WTC11 (cell line): ENCODE results near the gene ANGEL1. TPM values are rescaled to one million over a fixed set of nuclear protein-coding genes. Genes with fewer than 3 reads are reported as not detected.

Experiments used
- ATAC-seq: fragments of 200-7000 bp; cut with Tn5 transposase; 2 replicates; pipeline ENCODE4 v1.10.0; 2021; ENCODE audit warnings: mild to moderate bottlenecking, moderate library complexity
- CTCF ChIA-PET: fragments of 300-600 bp; sonication (Branson Sonifier 250); formaldehyde crosslinking; loops from one replicate; lab custom pipeline; 2021; ENCODE audit warnings: antibody characterized with exemption; lab: Charles Lee
- POLR2A ChIA-PET: fragments of 350-600 bp; sonication (Branson Sonifier 250); formaldehyde crosslinking; loops from one replicate; lab custom pipeline; 2021; ENCODE audit warnings: antibody characterized with exemption; lab: Charles Lee
- DNase-seq: peaks from one replicate; pipeline ENCODE4 v3.0.0; 2021; ENCODE audit warnings: low spot score
- H3K27ac Mint-ChIP-seq: 2 replicates; pipeline ENCODE4 v1.8.0; 2021; ENCODE audit warnings: mixed read lengths
- H3K27me3 Mint-ChIP-seq: 2 replicates; pipeline ENCODE4 v1.8.0; 2021; ENCODE audit warnings: low read depth, mild to moderate bottlenecking, moderate library complexity, mixed read lengths
- H3K36me3 Mint-ChIP-seq: 2 replicates; pipeline ENCODE4 v1.8.0; 2021; ENCODE audit warnings: mixed read lengths
- H3K4me1 Mint-ChIP-seq: 2 replicates; pipeline ENCODE4 v1.8.0; 2022; ENCODE audit warnings: mixed read lengths
- H3K4me3 Mint-ChIP-seq: 2 replicates; pipeline ENCODE4 v1.8.0; 2021; ENCODE audit warnings: mild to moderate bottlenecking, moderate library complexity, mixed read lengths
- H3K9me3 Mint-ChIP-seq: 2 replicates; pipeline ENCODE4 v1.8.0; 2021; ENCODE audit warnings: mixed read lengths
- CREM ChIP-seq: sonication (generic); formaldehyde crosslinking; IDR thresholded peaks from 2 replicates; pipeline ENCODE4 v1.8.1; 2022; ENCODE audit warnings: mild to moderate bottlenecking, missing genetic modification reagents, moderate library complexity
- ELF4 ChIP-seq: sonication (generic); formaldehyde crosslinking; IDR thresholded peaks from 2 replicates; pipeline ENCODE4 v1.8.1; 2022; ENCODE audit warnings: low read depth, mild to moderate bottlenecking, moderate library complexity, missing genetic modification reagents
- EMX1 ChIP-seq: fragments of 250-450 bp; sonication (Bioruptor Pico); IDR thresholded peaks from 2 replicates; pipeline ENCODE4 v1.8.0; 2021; ENCODE audit warnings: mild to moderate bottlenecking
- ETV6 ChIP-seq: sonication (generic); formaldehyde crosslinking; IDR thresholded peaks from 2 replicates; pipeline ENCODE4 v1.8.1; 2022; ENCODE audit warnings: mild to moderate bottlenecking, missing genetic modification reagents
- FOXK1 ChIP-seq: sonication (generic); formaldehyde crosslinking; IDR thresholded peaks from 2 replicates; pipeline ENCODE4 v1.8.0; 2022; ENCODE audit warnings: mild to moderate bottlenecking, moderate library complexity, missing genetic modification reagents
- FOXP1 ChIP-seq: sonication (generic); formaldehyde crosslinking; IDR thresholded peaks from 2 replicates; pipeline ENCODE4 v1.8.0; 2022; ENCODE audit warnings: missing genetic modification reagents, mild to moderate bottlenecking, moderate library complexity, borderline replicate concordance
- HMGA2 ChIP-seq: fragments of 250-450 bp; sonication (Bioruptor Pico); IDR thresholded peaks from 2 replicates; pipeline ENCODE4 v1.4.0; 2021; ENCODE audit warnings: mild to moderate bottlenecking, moderate library complexity
- IRF2 ChIP-seq: sonication (generic); formaldehyde crosslinking; IDR thresholded peaks from 2 replicates; pipeline ENCODE4 v1.8.0; 2022; ENCODE audit warnings: low read depth, missing genetic modification reagents, borderline replicate concordance
- JAZF1 ChIP-seq: fragments of 250-450 bp; sonication (Bioruptor Pico); IDR thresholded peaks from 2 replicates; pipeline ENCODE4 v1.9.0; 2021; ENCODE audit warnings: moderate library complexity, mild to moderate bottlenecking, inconsistent platforms
- MXD4 ChIP-seq: fragments of 250-450 bp; sonication (Bioruptor Pico); IDR thresholded peaks from 2 replicates; pipeline ENCODE4 v1.8.0; 2021; ENCODE audit warnings: mild to moderate bottlenecking, moderate library complexity, borderline replicate concordance
- NFE2L1 ChIP-seq: sonication (generic); formaldehyde crosslinking; IDR thresholded peaks from 2 replicates; pipeline ENCODE4 v1.8.1; 2023; ENCODE audit warnings: missing genetic modification reagents
- NFYB ChIP-seq: sonication (generic); formaldehyde crosslinking; conservative IDR thresholded peaks from 2 replicates; pipeline ENCODE4 v1.8.0; 2022; ENCODE audit warnings: low read depth, missing genetic modification reagents
- NR2C2 ChIP-seq: sonication (generic); formaldehyde crosslinking; IDR thresholded peaks from 2 replicates; pipeline ENCODE4 v1.8.0; 2022; ENCODE audit warnings: mild to moderate bottlenecking, missing genetic modification reagents
- RORB ChIP-seq: fragments of 250-450 bp; sonication (Bioruptor Pico); IDR thresholded peaks from 2 replicates; pipeline ENCODE4 v1.9.0; 2021; ENCODE audit warnings: mild to moderate bottlenecking
- SMAD4 ChIP-seq: sonication (generic); formaldehyde crosslinking; IDR thresholded peaks from 2 replicates; pipeline ENCODE4 v1.8.0; 2022; ENCODE audit warnings: mild to moderate bottlenecking, missing genetic modification reagents
- SP1 ChIP-seq: sonication (generic); formaldehyde crosslinking; conservative IDR thresholded peaks from 2 replicates; pipeline ENCODE4 v1.8.1; 2022; ENCODE audit warnings: missing genetic modification reagents
- TEAD1 ChIP-seq: sonication (generic); formaldehyde crosslinking; IDR thresholded peaks from 2 replicates; pipeline ENCODE4 v1.8.0; 2022; ENCODE audit warnings: mild to moderate bottlenecking, missing genetic modification reagents
- ZNF138 ChIP-seq: sonication (generic); formaldehyde crosslinking; conservative IDR thresholded peaks from 2 replicates; pipeline ENCODE4 v1.8.1; 2022; ENCODE audit warnings: mild to moderate bottlenecking, moderate library complexity, missing genetic modification reagents
- ZNF396 ChIP-seq: fragments of 250-450 bp; sonication (Bioruptor Pico); IDR thresholded peaks from 2 replicates; pipeline ENCODE4 v1.8.0; 2021; ENCODE audit warnings: mild to moderate bottlenecking, moderate library complexity, borderline replicate concordance
- ZNF416 ChIP-seq: fragments of 250-450 bp; sonication (Bioruptor Pico); IDR thresholded peaks from 2 replicates; pipeline ENCODE4 v1.9.0; 2021; ENCODE audit warnings: mild to moderate bottlenecking, inconsistent platforms
- ZNF423 ChIP-seq: fragments of 250-450 bp; sonication (Bioruptor Pico); IDR thresholded peaks from 2 replicates; pipeline ENCODE4 v2.1.2; 2022; ENCODE audit warnings: mild to moderate bottlenecking, moderate library complexity
- total RNA-seq: library from RNA; stranded (reverse); gene quantifications from 3 replicates; pipeline ENCODE4 v1.2.3, GENCODE V29; 2021
- TF ChIP-seq, protein P1 (sequence below): sonication (generic); formaldehyde crosslinking; IDR thresholded peaks from 2 replicates; pipeline ENCODE4 v1.8.0; 2022; ENCODE audit warnings: mild to moderate bottlenecking, missing genetic modification reagents
- TF ChIP-seq, protein P2 (sequence below): sonication (generic); formaldehyde crosslinking; IDR thresholded peaks from 2 replicates; pipeline ENCODE4 v1.8.1; 2023; ENCODE audit warnings: mild to moderate bottlenecking, moderate library complexity, missing genetic modification reagents
- TF ChIP-seq, protein P3 (sequence below): sonication (generic); formaldehyde crosslinking; IDR thresholded peaks from 2 replicates; pipeline ENCODE4 v1.8.0; 2022; ENCODE audit warnings: missing genetic modification reagents
- TF ChIP-seq, protein P4 (sequence below): fragments of 250-450 bp; sonication (Bioruptor Pico); IDR thresholded peaks from 2 replicates; pipeline ENCODE4 v1.9.0; 2021; ENCODE audit warnings: mild to moderate bottlenecking
- TF ChIP-seq, protein P5 (sequence below): sonication (generic); formaldehyde crosslinking; IDR thresholded peaks from 2 replicates; pipeline ENCODE4 v1.8.0; 2023; ENCODE audit warnings: missing genetic modification reagents, mild to moderate bottlenecking, borderline replicate concordance

ANGEL1 gene
- total RNA-seq, 1 experiment from 2014 or later = 29.7 TPM

DNA sequence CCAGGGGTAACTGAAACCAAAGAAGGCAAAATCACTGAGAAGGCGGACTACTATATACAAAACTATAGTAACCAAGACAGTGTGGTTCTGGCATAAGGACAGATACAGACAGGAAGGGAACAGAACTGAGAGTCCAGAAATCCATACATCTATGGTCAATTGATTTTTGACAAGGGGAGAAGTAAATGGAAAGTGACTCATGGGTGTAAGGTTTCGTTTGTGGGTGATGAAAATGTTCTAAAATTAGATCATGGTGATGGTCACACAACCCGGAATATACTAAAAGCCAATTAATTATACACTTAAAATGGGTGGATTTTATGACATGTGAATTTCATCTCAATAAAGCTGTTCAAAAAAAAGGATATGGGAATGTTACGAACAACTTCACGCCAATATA, 18.7 kb downstream of the ANGEL1 start:
- H3K27me3 Mint-ChIP-seq = no peaks in the 10 kb centered on the region
- no peak overlapping the region for H3K4me3 Mint-ChIP-seq
- no peaks in the 10 kb centered on the region for H3K9me3 Mint-ChIP-seq
- TF ChIP-seq HMGA2 (CRISPR knock-in tag) (no peak), ZNF423 (CRISPR knock-in tag) (no peak), NFYB (CRISPR knock-in tag) (no peak), FOXK1 (CRISPR knock-in tag) (no peak), SP1 (CRISPR knock-in tag) (no peak), ETV6 (CRISPR knock-in tag) (no peak), FOXP1 (CRISPR knock-in tag) (no peak), ZNF416 (no peak), ZNF138 (CRISPR knock-in tag) (no peak), EMX1 (CRISPR knock-in tag) (no peak), ELF4 (CRISPR knock-in tag) (no peak)
- TF ChIP-seq, protein P1, sequence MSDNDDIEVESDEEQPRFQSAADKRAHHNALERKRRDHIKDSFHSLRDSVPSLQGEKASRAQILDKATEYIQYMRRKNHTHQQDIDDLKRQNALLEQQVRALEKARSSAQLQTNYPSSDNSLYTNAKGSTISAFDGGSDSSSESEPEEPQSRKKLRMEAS (CRISPR knock-in tag) = no peak
- TF ChIP-seq, all 79 proteins: peak for 0
- H3K36me3 Mint-ChIP-seq = peaks cover 56% of the 10 kb centered on the region
- POLR2A ChIA-PET = no interaction called here
- CTCF ChIA-PET = interaction anchor here (0.7 kb wide), 1 partner anchor 80 kb away, joined by 3 read pairs; no protein-coding TSS in a partner anchor
- no peaks in the 10 kb centered on the region for H3K4me1 Mint-ChIP-seq
- H3K27ac Mint-ChIP-seq = no peak overlapping the region
- ATAC-seq (no peak), DNase-seq (no peak)

DNA sequence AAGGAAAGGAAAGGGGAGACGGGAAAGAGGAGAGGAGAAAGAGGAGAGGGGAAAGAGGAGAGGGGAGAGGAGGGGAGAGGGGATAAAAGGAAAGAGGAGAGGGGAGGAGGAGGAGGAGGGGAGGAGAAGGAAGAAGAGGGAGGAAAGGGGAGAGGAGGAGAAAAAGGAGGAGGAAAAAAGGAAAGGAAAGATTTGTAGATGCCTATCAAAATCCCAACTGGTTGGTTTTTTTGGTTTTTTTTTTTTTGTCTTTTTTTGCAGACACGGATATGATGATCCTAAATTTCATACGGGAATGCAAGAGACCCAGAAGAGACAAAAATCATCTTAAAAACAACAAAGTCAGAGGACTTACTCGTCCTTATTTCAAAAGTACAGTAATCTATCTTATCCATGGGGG, 19.4 kb downstream of the ANGEL1 start:
- H3K4me3 Mint-ChIP-seq = no peak overlapping the region
- no peaks in the 10 kb centered on the region for H3K4me1 Mint-ChIP-seq
- POLR2A ChIA-PET = no interaction called here
- no peaks in the 10 kb centered on the region for H3K27me3 Mint-ChIP-seq
- ATAC-seq = no peak
- no peak overlapping the region for H3K27ac Mint-ChIP-seq
- H3K36me3 Mint-ChIP-seq = peaks cover 58% of the 10 kb centered on the region
- CTCF ChIA-PET = no interaction called here
- H3K9me3 Mint-ChIP-seq = no peaks in the 10 kb centered on the region
- DNase-seq = no peak
- TF ChIP-seq SMAD4 (CRISPR knock-in tag) = no peak
- TF ChIP-seq, protein P2, sequence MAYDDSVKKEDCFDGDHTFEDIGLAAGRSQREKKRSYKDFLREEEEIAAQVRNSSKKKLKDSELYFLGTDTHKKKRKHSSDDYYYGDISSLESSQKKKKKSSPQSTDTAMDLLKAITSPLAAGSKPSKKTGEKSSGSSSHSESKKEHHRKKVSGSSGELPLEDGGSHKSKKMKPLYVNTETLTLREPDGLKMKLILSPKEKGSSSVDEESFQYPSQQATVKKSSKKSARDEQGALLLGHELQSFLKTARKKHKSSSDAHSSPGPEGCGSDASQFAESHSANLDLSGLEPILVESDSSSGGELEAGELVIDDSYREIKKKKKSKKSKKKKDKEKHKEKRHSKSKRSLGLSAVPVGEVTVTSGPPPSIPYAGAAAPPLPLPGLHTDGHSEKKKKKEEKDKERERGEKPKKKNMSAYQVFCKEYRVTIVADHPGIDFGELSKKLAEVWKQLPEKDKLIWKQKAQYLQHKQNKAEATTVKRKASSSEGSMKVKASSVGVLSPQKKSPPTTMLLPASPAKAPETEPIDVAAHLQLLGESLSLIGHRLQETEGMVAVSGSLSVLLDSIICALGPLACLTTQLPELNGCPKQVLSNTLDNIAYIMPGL (CRISPR knock-in tag) = no peak
- TF ChIP-seq IRF2 (CRISPR knock-in tag) = no peak
- TF ChIP-seq NR2C2 (CRISPR knock-in tag) = no peak
- no peak for TF ChIP-seq MXD4 (CRISPR knock-in tag)
- TF ChIP-seq, protein P3, sequence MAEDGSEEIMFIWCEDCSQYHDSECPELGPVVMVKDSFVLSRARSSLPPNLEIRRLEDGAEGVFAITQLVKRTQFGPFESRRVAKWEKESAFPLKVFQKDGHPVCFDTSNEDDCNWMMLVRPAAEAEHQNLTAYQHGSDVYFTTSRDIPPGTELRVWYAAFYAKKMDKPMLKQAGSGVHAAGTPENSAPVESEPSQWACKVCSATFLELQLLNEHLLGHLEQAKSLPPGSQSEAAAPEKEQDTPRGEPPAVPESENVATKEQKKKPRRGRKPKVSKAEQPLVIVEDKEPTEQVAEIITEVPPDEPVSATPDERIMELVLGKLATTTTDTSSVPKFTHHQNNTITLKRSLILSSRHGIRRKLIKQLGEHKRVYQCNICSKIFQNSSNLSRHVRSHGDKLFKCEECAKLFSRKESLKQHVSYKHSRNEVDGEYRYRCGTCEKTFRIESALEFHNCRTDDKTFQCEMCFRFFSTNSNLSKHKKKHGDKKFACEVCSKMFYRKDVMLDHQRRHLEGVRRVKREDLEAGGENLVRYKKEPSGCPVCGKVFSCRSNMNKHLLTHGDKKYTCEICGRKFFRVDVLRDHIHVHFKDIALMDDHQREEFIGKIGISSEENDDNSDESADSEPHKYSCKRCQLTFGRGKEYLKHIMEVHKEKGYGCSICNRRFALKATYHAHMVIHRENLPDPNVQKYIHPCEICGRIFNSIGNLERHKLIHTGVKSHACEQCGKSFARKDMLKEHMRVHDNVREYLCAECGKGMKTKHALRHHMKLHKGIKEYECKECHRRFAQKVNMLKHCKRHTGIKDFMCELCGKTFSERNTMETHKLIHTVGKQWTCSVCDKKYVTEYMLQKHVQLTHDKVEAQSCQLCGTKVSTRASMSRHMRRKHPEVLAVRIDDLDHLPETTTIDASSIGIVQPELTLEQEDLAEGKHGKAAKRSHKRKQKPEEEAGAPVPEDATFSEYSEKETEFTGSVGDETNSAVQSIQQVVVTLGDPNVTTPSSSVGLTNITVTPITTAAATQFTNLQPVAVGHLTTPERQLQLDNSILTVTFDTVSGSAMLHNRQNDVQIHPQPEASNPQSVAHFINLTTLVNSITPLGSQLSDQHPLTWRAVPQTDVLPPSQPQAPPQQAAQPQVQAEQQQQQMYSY = no peak
- TF ChIP-seq JAZF1 = no peak
- TF ChIP-seq, protein P4, sequence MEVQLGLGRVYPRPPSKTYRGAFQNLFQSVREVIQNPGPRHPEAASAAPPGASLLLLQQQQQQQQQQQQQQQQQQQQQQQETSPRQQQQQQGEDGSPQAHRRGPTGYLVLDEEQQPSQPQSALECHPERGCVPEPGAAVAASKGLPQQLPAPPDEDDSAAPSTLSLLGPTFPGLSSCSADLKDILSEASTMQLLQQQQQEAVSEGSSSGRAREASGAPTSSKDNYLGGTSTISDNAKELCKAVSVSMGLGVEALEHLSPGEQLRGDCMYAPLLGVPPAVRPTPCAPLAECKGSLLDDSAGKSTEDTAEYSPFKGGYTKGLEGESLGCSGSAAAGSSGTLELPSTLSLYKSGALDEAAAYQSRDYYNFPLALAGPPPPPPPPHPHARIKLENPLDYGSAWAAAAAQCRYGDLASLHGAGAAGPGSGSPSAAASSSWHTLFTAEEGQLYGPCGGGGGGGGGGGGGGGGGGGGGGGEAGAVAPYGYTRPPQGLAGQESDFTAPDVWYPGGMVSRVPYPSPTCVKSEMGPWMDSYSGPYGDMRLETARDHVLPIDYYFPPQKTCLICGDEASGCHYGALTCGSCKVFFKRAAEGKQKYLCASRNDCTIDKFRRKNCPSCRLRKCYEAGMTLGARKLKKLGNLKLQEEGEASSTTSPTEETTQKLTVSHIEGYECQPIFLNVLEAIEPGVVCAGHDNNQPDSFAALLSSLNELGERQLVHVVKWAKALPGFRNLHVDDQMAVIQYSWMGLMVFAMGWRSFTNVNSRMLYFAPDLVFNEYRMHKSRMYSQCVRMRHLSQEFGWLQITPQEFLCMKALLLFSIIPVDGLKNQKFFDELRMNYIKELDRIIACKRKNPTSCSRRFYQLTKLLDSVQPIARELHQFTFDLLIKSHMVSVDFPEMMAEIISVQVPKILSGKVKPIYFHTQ (CRISPR knock-in tag) = no peak
- no peak for TF ChIP-seq ZNF416
- TF ChIP-seq ZNF396 = no peak
- no peak for TF ChIP-seq FOXP1 (CRISPR knock-in tag)
- TF ChIP-seq TEAD1 = no peak
- no peak for TF ChIP-seq RORB (CRISPR knock-in tag)
- no peak for TF ChIP-seq CREM
- TF ChIP-seq, protein P5, sequence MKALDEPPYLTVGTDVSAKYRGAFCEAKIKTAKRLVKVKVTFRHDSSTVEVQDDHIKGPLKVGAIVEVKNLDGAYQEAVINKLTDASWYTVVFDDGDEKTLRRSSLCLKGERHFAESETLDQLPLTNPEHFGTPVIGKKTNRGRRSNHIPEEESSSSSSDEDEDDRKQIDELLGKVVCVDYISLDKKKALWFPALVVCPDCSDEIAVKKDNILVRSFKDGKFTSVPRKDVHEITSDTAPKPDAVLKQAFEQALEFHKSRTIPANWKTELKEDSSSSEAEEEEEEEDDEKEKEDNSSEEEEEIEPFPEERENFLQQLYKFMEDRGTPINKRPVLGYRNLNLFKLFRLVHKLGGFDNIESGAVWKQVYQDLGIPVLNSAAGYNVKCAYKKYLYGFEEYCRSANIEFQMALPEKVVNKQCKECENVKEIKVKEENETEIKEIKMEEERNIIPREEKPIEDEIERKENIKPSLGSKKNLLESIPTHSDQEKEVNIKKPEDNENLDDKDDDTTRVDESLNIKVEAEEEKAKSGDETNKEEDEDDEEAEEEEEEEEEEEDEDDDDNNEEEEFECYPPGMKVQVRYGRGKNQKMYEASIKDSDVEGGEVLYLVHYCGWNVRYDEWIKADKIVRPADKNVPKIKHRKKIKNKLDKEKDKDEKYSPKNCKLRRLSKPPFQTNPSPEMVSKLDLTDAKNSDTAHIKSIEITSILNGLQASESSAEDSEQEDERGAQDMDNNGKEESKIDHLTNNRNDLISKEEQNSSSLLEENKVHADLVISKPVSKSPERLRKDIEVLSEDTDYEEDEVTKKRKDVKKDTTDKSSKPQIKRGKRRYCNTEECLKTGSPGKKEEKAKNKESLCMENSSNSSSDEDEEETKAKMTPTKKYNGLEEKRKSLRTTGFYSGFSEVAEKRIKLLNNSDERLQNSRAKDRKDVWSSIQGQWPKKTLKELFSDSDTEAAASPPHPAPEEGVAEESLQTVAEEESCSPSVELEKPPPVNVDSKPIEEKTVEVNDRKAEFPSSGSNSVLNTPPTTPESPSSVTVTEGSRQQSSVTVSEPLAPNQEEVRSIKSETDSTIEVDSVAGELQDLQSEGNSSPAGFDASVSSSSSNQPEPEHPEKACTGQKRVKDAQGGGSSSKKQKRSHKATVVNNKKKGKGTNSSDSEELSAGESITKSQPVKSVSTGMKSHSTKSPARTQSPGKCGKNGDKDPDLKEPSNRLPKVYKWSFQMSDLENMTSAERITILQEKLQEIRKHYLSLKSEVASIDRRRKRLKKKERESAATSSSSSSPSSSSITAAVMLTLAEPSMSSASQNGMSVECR (CRISPR knock-in tag) = no peak
- no peak for TF ChIP-seq NFE2L1 (CRISPR knock-in tag)
